Mucosa of rectum (tissue), 2 donors: ENCODE results near the gene TBC1D8B.

ENCODE experiments used
- H3K27ac ChIP-seq, 2 donors: one replicate each; pipeline ENCODE4 v1.7.0; 2013; ENCODE audit warnings: inconsistent platforms in 2 of 2, low read depth in 2 of 2, low read length in 2 of 2
- H3K27me3 ChIP-seq, 2 donors: one replicate each; pipeline ENCODE4 v1.7.0; 2013; ENCODE audit warnings: low read length in 2 of 2; ENCODE audit not compliant: control insufficient read depth in 2 of 2, insufficient read depth in 2 of 2
- H3K36me3 ChIP-seq, 2 donors: one replicate each; pipeline ENCODE4 v1.7.0; 2013; ENCODE audit warnings: low read length in 2 of 2; ENCODE audit not compliant: control insufficient read depth in 2 of 2, insufficient read depth in 2 of 2
- H3K4me1 ChIP-seq, 2 donors: one replicate each; pipeline ENCODE4 v1.7.0; 2013; ENCODE audit warnings: low read length in 2 of 2, mild to moderate bottlenecking in 1 of 2; ENCODE audit not compliant: control insufficient read depth in 2 of 2, insufficient read depth in 2 of 2
- H3K4me3 ChIP-seq, 2 donors: one replicate each; pipeline ENCODE4 v1.7.0; 2013; ENCODE audit warnings: low read length in 2 of 2
- H3K9ac ChIP-seq, 2 donors: one replicate each; pipeline ENCODE4 v1.7.0; 2013; ENCODE audit warnings: low read length in 2 of 2, low read depth in 1 of 2, mild to moderate bottlenecking in 1 of 2
- H3K9me3 ChIP-seq, 2 donors: one replicate each; pipeline ENCODE4 v1.7.0; 2013; ENCODE audit warnings: low read length in 2 of 2; ENCODE audit not compliant: control insufficient read depth in 2 of 2
- donor health status: healthy.
- donor health status: Normal muscosa, but diverticular disease.

Gene TBC1D8B

GRCh38 chrX:106894978-106895452 is 92.5 kb downstream of the TBC1D8B start:
- H3K9me3 ChIP-seq, result no peaks in the 10 kb centered on the region
- H3K27me3 ChIP-seq, result peaks cover 2 to 4% of the 10 kb centered on the region in 2 donors
- no peak overlapping the region for H3K9ac ChIP-seq
- no peak overlapping the region for H3K4me3 ChIP-seq
- no peaks in the 10 kb centered on the region for H3K36me3 ChIP-seq
- no peaks in the 10 kb centered on the region for H3K4me1 ChIP-seq
- H3K27ac ChIP-seq, result no peak overlapping the region

DNA sequence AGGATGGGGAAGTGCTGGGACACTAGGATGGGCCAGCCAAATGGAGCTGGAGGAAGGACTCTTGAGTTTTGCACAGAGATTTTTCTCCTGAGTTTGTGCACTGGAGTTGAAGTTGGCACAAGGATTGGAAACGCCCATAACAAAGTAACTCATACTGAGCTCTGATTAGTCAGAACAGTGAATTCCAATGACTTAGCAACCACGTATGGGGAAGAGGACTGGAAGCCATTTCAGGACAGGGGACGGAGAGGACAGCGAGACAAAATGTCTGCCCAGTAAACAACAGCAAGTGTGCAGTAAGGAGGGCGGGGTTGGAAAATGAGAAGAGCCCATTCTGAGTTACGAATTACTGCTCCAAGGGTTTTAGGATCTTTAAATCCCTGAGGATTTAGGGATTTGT is 94.8 kb downstream of the TBC1D8B start:
- Histone ChIP-seq H3K9me3 (no peaks in the 10 kb centered on the region), H3K27ac (no peak overlapping the region), H3K27me3 (peaks cover 2 to 4% of the 10 kb centered on the region in 2 donors), H3K4me3 (no peak overlapping the region), H3K36me3 (no peaks in the 10 kb centered on the region), H3K4me1 (no peaks in the 10 kb centered on the region), H3K9ac (no peak overlapping the region)

DNA sequence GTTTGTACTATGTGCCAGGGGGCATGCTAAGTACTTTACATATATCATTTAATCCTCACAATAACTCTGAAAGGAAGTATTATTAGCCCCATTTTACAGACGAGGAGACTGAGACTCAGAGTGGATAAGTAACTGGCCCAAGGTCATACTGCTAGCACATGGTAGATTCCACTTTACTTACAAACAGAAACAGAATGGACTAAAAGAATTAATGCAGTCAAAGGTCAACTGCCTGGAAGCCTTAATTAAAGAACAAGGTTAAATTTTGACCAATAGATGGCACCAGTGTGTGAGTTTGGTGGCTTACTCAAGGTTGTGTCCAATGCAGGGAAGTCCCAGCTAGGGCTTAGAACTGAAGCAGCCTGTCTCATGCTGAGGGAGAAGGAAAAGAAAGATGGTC is 96.0 kb downstream of the TBC1D8B start:
- H3K4me3 ChIP-seq, result no peak overlapping the region
- H3K36me3 ChIP-seq, result no peaks in the 10 kb centered on the region
- no peak overlapping the region for H3K27ac ChIP-seq
- H3K9me3 ChIP-seq, result no peaks in the 10 kb centered on the region
- H3K27me3 ChIP-seq, result peaks cover 2 to 4% of the 10 kb centered on the region in 2 donors
- H3K9ac ChIP-seq, result no peak overlapping the region
- H3K4me1 ChIP-seq, result no peaks in the 10 kb centered on the region

DNA sequence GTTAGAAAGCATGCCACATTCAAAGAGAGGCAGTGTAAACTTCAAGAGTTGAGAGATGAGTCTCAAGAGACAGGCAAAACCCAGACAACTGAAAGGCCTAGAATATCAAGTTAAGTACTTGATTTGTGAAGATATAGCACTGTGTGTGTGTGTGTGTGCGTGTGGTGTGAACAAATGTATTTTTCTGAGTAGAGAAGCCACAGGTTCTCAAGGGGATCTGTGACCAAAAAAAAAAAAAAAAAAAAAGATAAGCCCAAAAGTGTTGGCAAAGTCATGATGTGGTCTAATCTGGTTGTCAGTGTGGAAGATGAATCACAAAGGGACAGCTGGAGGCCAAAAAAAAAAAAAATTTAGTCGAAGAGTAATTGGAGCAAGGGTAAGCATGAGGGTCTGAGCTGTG is 96.8 kb downstream of the TBC1D8B start:
- no peaks in the 10 kb centered on the region for H3K36me3 ChIP-seq

DNA sequence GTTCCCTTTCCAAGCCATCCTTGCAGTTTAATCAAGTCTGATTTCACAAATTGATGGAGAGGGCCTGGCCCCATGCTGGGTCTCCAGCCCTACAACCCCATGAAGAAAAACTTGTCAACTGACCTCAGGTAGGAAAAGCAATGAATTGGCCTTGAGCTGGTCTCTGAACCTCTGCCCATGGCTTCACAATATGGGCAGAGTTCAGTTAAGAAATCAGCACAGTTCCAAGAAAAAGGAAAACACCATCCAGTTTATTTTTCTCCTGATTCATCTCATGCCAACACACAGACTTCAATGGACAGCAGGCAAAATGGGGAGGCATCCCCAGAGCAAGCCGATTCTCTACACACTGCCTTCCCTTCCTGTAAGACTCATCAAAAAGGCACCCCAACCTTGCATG is 97.4 kb downstream of the TBC1D8B start:
- H3K4me1 ChIP-seq, result no peaks in the 10 kb centered on the region
- H3K9ac ChIP-seq, result no peak overlapping the region
- H3K9me3 ChIP-seq, result no peaks in the 10 kb centered on the region
- no peak overlapping the region for H3K4me3 ChIP-seq
- H3K27me3 ChIP-seq, result peaks cover 2% of the 10 kb centered on the region in 2 donors
- H3K27ac ChIP-seq, result no peak overlapping the region
- no peaks in the 10 kb centered on the region for H3K36me3 ChIP-seq

More for the DNA sequence above, 96.8 kb downstream of the TBC1D8B start:
- Histone ChIP-seq H3K27me3 (peaks cover 2 to 4% of the 10 kb centered on the region in 2 donors), H3K9ac (no peak overlapping the region), H3K27ac (no peak overlapping the region), H3K4me1 (no peaks in the 10 kb centered on the region), H3K9me3 (no peaks in the 10 kb centered on the region), H3K4me3 (no peak overlapping the region)

GRCh38 chrX:106901341-106901740 is 98.9 kb downstream of the TBC1D8B start:
- Histone ChIP-seq H3K36me3 (no peaks in the 10 kb centered on the region), H3K27me3 (peaks cover 2% of the 10 kb centered on the region in 2 donors), H3K27ac (no peak overlapping the region), H3K4me1 (peaks cover 0 to 8% of the 10 kb centered on the region in 2 donors), H3K9ac (no peak overlapping the region), H3K4me3 (no peak overlapping the region), H3K9me3 (no peaks in the 10 kb centered on the region)

DNA sequence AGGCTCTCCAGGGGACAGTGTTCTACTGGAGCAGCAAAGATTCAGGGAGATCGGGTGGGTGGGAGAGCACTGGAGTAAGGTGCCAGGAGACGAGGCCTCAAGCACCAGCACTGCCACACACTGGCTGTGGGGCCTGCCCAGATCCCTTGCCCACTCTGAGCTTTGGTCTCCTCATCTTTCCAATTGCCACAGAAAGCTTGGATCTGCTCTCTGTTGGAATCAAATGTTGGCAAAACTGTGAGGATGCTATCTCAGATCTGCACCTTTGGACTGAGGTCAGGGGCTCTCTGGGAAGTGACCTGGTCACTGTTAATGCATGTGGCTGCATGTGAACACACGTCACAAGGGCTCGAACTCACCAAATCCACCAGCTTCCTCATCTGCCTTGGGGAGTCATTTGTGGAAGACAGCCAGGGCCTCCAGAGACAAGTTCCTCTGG is 99.3 kb downstream of the TBC1D8B start:
- H3K4me1 ChIP-seq, result peaks cover 0 to 8% of the 10 kb centered on the region in 2 donors
- no peak overlapping the region for H3K27ac ChIP-seq
- peaks cover 2% of the 10 kb centered on the region in 2 donors for H3K27me3 ChIP-seq
- H3K9ac ChIP-seq, result no peak overlapping the region
- no peaks in the 10 kb centered on the region for H3K9me3 ChIP-seq
- no peaks in the 10 kb centered on the region for H3K36me3 ChIP-seq
- no peak overlapping the region for H3K4me3 ChIP-seq

DNA sequence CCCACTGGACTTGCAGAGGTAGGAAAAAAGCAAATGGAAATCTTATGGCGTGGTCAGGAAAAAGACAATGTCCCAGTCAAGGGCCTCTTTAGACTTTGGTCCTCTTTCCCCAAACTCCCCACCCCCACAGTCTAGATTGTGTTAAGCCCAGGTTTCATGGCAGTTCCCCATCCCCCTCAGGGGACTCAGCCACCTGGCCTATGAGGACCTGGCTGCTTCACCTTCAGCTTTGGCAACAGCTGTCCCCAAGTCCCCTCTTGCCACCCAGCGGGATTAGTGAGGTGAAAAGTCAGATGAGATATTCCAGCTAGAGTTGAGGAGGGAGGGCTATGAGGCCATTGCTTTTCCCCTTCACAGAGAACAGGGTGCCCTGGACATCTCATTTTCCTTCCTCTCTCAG is 100.2 kb downstream of the TBC1D8B start:
- no peaks in the 10 kb centered on the region for H3K9me3 ChIP-seq
- H3K4me3 ChIP-seq, result no peak overlapping the region
- H3K36me3 ChIP-seq, result no peaks in the 10 kb centered on the region
- peaks cover 0 to 8% of the 10 kb centered on the region in 2 donors for H3K4me1 ChIP-seq
- peaks cover 0 to 2% of the 10 kb centered on the region in 2 donors for H3K27me3 ChIP-seq
- no peak overlapping the region for H3K27ac ChIP-seq
- no peak overlapping the region for H3K9ac ChIP-seq

DNA sequence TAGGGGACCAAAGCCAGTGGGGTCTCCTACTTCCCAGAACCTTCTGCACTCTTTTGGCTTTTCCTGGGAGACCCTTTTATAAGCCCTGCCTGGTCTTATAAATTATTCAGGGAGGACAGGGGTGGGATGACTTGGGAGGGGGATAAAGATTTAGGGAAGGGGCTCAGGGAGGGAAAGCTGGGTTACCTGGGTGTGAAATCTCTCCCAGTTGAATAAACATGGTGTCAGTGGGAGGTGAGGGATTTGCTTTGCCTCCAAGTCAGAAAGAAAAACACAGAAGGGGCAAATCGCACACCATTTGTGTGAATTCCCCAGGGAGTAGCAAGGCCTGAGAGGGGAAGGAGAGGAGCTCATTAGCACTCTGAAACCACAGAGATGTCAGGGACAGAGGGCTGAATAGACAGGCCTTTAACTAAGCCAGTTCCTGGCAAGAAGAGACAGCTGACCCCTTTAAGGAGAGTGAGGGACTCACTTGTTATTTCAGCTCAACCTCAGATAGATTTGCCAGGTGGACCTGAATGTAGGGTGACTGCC is 100.9 kb downstream of the TBC1D8B start, which contains the start of gene RIPPLY1:
TSS of gene RIPPLY1 (minus strand) at position 51 of the 534 bp plus-strand sequence. CDS start 54 bp downstream, outside the sequence.
- Histone ChIP-seq H3K27me3 (peaks cover 0 to 2% of the 10 kb centered on the region in 2 donors), H3K4me1 (peaks cover 0 to 8% of the 10 kb centered on the region in 2 donors), H3K9ac (no peak within 1 kb of the TSS), H3K4me3 (no peak within 1 kb of the TSS), H3K36me3 (no peaks in the 10 kb centered on the region), H3K9me3 (no peaks in the 10 kb centered on the region), H3K27ac (no peak within 1 kb of the TSS)

GRCh38 chrX:106903856-106904528 is 101.5 kb downstream of the TBC1D8B start:
- Histone ChIP-seq H3K27ac (no peak overlapping the region), H3K36me3 (no peaks in the 10 kb centered on the region), H3K9me3 (no peaks in the 10 kb centered on the region), H3K4me1 (peaks cover 0 to 8% of the 10 kb centered on the region in 2 donors), H3K9ac (no peak overlapping the region), H3K27me3 (no peaks in the 10 kb centered on the region), H3K4me3 (no peak overlapping the region)
